Activated CD8-positive, alpha-beta memory T cell treated with anti-CD3 and anti-CD28 coated beads, Interleukin-2, amount 10 ng/mL, durations not matched to agents 7 days and 5 days (primary cell): ENCODE data around the gene IL12A. TPM values are rescaled to one million over a fixed set of nuclear protein-coding genes. Genes with fewer than 3 reads are reported as not detected.
A peak's percentile ranks its signal among the peaks of the same experiment; 100 is the strongest.

Experiments
- ATAC-seq: fragments of 150-1000 bp; cut with Tn5 transposase; one replicate; pipeline ENCODE4 v1.10.0; 2021; ENCODE audit warnings: moderate library complexity
- CTCF ChIA-PET: fragments of 350-600 bp; sonication (Branson Sonifier 250); formaldehyde crosslinking; loops from one replicate; lab custom pipeline; 2021; ENCODE audit warnings: antibody characterized with exemption; lab: Charles Lee
- DNase-seq: peaks from one replicate; pipeline ENCODE4 v3.0.0-alpha.2; 2020
- H3K27ac Mint-ChIP-seq: one replicate; pipeline ENCODE4 v1.8.0; 2021; ENCODE audit warnings: mild to moderate bottlenecking, mixed read lengths
- H3K27me3 Mint-ChIP-seq: one replicate; pipeline ENCODE4 v1.8.0; 2021; ENCODE audit warnings: mixed read lengths
- H3K36me3 Mint-ChIP-seq: one replicate; pipeline ENCODE4 v1.8.0; 2021; ENCODE audit warnings: mild to moderate bottlenecking, mixed read lengths
- H3K4me1 Mint-ChIP-seq: one replicate; pipeline ENCODE4 v1.8.0; 2021; ENCODE audit warnings: mixed read lengths
- H3K4me3 Mint-ChIP-seq: one replicate; pipeline ENCODE4 v1.8.0; 2021; ENCODE audit warnings: mild to moderate bottlenecking, moderate library complexity, mixed read lengths
- H3K9me3 Mint-ChIP-seq: one replicate; pipeline ENCODE4 v1.8.0; 2022; ENCODE audit warnings: low read depth, mixed read lengths
- total RNA-seq, 2 experiments: library from RNA; stranded (reverse); gene quantifications; one replicate each; pipeline ENCODE4 v1.2.3, GENCODE V29; 2021

Gene IL12A
- 1 to 10 TPM in 1 of 2 experiments, under 1 TPM in 1; 0.63 to 1.4 TPM for total RNA-seq

DNA sequence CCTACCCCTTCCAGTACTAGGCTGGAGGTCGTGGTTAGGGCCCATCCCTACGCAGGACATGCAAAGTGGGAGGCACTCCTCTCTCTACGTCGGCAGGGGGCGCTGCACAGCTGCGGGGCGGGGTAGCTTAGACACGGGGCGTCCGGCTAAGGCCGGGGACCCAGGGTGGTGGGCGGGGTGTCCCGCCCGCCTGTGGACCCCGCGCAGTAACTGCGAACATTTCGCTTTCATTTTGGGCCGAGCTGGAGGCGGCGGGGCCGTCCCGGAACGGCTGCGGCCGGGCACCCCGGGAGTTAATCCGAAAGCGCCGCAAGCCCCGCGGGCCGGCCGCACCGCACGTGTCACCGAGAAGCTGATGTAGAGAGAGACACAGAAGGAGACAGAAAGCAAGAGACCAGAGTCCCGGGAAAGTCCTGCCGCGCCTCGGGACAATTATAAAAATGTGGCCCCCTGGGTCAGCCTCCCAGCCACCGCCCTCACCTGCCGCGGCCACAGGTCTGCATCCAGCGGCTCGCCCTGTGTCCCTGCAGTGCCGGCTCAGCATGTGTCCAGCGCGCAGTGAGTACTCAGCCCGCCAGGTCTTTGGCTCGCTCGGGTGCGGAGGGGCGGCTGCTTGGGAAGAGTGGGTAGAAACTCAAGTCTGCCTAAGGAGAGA is at the start of gene IL12A:
Gene IL12A (plus strand): TSS at position 219 of the 655 bp plus-strand sequence.
- Mint-ChIP-seq H3K27me3 (peaks cover 8% of the 10 kb centered on the region), H3K4me1 (peaks cover 19% of the 10 kb centered on the region), H3K27ac (peak within 1 kb of the TSS; percentile 66), H3K36me3 (peaks cover 9% of the 10 kb centered on the region), H3K4me3 (peak within 1 kb of the TSS; percentile 76), H3K9me3 (no peaks in the 10 kb centered on the region)
- CTCF ChIA-PET, result interaction anchor here (0.7 to 7.9 kb wide), 24 partner anchors 14 to 729 kb away, joined by 3 to 128 read pairs (median 3); no protein-coding TSS in a partner anchor
- DNase-seq (peak; percentile 89), ATAC-seq (peak; percentile 96)

DNA sequence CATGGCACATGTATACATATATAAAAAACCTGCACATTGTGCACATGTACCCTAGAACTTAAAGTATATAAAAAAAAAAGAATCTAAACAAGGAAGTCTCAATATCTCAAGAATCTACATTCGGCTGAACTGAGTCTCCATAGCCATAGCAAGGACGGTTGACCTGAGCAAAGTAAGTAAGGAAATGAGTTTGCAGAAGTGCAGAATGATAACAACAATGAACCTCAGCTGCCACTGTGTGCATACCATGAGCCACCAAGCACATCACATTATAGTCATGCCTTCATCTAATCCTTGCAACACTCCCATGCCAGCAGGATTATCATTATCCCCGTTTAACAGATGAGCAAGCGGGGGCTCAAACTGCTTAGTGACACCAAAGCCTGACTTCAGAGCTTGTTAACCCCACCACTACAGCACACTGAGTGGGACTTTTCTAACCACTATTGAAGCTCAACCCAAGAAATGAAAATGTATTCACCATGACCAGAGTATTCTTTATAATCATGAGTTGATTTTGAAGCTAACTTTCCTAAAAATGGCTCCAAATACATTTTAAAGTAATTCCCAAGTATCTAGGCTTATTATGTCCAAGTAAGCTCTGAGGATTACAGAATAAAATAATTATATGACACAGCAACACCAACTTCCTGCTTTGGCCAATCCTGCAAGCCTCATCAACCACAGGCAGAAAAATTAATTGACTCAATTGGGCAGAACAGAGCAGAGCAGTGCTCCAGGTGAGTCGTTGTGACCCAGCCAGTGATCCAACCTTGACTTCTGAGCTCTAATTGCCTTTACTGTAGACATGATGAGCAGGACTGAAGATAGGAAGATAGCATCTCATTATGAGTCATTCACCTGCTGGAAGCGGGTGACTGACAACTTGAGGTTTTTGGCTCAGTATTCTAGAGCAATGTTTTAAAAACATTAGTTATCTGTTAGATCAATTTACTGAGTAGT is 47.3 kb upstream of the IL12A start:
- no peak overlapping the region for H3K4me3 Mint-ChIP-seq
- no peaks in the 10 kb centered on the region for H3K36me3 Mint-ChIP-seq
- peaks cover 13% of the 10 kb centered on the region for H3K4me1 Mint-ChIP-seq
- H3K27me3 Mint-ChIP-seq, result peaks cover 15% of the 10 kb centered on the region
- no peaks in the 10 kb centered on the region for H3K9me3 Mint-ChIP-seq
- DNase-seq, result peak; percentile 46
- CTCF ChIA-PET, result interaction anchor here (1.6 kb wide), 1 partner anchor 56 kb away, joined by 5 read pairs; no protein-coding TSS in a partner anchor
- H3K27ac Mint-ChIP-seq, result no peak overlapping the region
- ATAC-seq, result peak; percentile 73

DNA sequence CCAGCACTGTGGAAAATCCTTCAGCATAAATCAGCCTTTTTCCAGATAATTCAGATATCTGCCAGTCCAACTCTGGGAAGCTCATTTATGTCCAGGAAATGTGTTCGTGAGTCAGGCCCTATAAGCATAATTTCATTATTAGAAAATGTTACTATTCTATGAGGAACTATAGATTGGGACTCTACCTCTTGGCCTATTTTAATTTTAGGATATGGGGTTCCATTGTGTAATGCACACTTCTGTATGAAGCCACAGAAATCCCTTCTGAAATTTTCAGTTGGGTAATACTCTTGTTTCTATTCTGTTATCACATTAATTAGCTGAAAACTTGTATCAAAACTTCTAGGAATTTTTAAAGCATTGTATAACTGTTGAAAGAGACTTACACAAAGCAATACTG is 43.9 kb upstream of the IL12A start:
- Mint-ChIP-seq H3K27me3 (peaks cover 31% of the 10 kb centered on the region), H3K36me3 (no peaks in the 10 kb centered on the region), H3K27ac (no peak overlapping the region), H3K4me1 (peaks cover 13% of the 10 kb centered on the region), H3K9me3 (no peaks in the 10 kb centered on the region), H3K4me3 (no peak overlapping the region)
- DNase-seq (no peak), ATAC-seq (no peak)
- CTCF ChIA-PET, result no interaction called here

DNA sequence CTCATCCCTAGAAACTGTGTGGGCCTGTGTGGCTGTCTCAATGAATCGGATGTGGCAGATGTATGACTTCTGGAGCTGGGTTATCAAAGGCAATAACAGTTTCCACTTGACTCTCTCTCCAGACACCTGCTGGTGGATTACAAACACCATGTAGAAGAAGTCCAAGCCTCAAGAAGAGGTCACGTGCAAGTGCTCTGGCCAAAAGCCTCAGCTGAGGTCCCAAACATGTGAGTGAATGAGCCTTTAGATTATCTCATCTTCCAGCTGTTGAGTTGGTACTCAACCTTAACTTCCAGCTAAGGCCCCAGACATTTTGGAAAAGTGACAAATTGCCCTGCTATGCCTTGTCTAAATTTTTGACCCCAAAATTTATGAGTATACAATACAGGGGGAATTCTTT is 42.7 kb upstream of the IL12A start:
- ATAC-seq (no peak), DNase-seq (no peak)
- Mint-ChIP-seq H3K27me3 (peaks cover 34% of the 10 kb centered on the region), H3K4me1 (peaks cover 13% of the 10 kb centered on the region), H3K36me3 (no peaks in the 10 kb centered on the region), H3K4me3 (no peak overlapping the region), H3K27ac (no peak overlapping the region), H3K9me3 (no peaks in the 10 kb centered on the region)
- CTCF ChIA-PET, result interaction anchor here (1.9 kb wide), 1 partner anchor 43 kb away, joined by 4 read pairs; the partner anchor contains the start of gene IL12A

DNA sequence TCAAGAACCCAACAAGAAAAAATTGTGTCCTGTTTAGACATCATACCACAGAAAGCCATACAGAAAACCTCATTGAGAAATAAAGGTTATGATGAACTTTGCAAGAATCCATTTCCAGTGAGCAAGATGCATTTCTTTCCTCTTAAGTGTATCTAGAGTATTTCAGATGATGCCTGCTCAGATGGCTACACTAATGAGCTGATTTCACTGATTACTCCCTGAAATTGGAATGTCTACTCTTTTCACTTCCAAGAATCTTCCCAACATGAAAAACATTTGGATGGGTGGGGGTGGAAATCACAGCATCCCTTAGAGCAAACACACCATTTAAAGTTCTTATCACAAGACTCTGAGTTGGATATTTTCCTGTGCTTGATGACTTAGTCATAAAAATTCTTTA is 41.4 kb upstream of the IL12A start:
- CTCF ChIA-PET, result interaction anchor here (1.9 kb wide), 1 partner anchor 42 kb away, joined by 4 read pairs; the partner anchor contains the start of gene IL12A
- DNase-seq, result no peak
- Mint-ChIP-seq H3K27ac (no peak overlapping the region), H3K4me1 (peaks cover 2% of the 10 kb centered on the region), H3K4me3 (no peak overlapping the region), H3K9me3 (no peaks in the 10 kb centered on the region), H3K27me3 (peaks cover 40% of the 10 kb centered on the region), H3K36me3 (no peaks in the 10 kb centered on the region)
- no peak for ATAC-seq

DNA sequence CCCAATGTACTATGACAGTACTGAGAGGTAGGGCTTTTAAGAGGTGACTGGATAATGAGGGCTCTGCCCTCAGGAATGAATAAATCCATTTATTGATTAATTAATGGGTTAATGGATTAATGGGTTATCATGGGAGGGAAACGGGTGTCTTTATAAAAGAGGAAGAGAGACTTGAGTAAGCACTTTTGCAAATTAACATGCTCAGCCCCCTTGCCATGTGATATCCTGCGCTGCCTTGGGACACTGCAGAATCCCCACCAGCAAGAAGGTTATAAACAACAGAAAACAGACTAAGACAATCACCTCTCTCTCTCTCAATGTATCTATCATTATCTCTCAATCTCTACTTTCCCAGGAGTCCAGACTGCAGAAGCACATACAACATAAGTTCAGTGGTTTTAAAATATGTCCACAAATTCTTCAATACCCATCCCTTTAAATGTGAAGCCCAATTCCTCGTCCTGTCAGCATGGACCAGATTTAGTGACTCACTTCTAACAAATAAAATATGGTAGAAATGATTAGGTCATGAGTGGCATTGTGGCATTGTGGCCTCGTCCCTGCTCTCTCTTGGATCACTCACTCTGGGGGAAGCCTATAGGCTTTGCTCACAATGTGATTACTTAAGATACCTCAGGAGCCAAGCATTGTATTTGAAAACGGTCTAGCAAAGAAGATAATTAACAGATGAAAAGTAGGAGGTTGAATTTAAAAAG is 40.0 kb upstream of the IL12A start:
- no peak overlapping the region for H3K27ac Mint-ChIP-seq
- H3K9me3 Mint-ChIP-seq, result no peaks in the 10 kb centered on the region
- H3K4me1 Mint-ChIP-seq, result no peaks in the 10 kb centered on the region
- peaks cover 41% of the 10 kb centered on the region for H3K27me3 Mint-ChIP-seq
- no peak for DNase-seq
- ATAC-seq, result no peak
- CTCF ChIA-PET, result no interaction called here
- H3K4me3 Mint-ChIP-seq, result no peak overlapping the region
- no peaks in the 10 kb centered on the region for H3K36me3 Mint-ChIP-seq

DNA sequence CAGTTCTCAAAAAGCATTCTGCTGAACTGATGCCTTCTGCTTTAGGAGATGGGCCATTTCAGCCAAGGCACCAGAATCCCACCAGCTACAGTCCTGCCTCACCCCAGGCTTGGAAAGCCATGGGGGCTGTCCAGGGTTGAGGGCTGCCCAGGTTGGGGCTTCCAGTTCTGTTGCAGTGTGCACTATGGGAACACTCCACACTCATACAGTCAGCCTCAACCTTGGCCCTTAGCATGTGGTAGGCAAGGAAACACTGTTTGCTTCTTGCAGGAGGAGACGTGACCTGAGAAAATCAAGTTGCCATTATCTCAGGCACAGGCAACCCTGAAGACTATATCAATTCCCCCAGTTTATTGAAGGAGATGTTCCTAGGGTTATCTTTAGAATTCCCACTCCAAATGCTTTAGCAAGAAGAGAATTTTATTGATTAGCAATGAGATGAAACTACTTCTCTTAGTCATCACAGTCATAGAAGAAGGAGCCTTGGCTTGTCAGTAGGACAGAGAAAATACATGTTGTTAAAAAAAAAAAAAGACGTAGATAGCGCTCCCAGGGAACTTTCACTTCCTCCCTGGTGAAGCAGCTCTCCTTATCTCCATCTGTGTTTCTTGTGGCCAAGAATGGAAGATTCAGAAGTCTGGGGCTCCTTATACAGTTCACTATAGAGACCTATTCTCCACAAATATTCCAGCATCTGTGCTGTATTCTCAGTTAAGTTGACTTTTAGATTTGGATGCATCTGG is 38.3 kb upstream of the IL12A start:
- ATAC-seq (no peak), DNase-seq (no peak)
- Mint-ChIP-seq H3K9me3 (no peaks in the 10 kb centered on the region), H3K27ac (no peak overlapping the region), H3K4me3 (no peak overlapping the region), H3K27me3 (peaks cover 44% of the 10 kb centered on the region), H3K4me1 (no peaks in the 10 kb centered on the region), H3K36me3 (no peaks in the 10 kb centered on the region)
- CTCF ChIA-PET, result no interaction called here

DNA sequence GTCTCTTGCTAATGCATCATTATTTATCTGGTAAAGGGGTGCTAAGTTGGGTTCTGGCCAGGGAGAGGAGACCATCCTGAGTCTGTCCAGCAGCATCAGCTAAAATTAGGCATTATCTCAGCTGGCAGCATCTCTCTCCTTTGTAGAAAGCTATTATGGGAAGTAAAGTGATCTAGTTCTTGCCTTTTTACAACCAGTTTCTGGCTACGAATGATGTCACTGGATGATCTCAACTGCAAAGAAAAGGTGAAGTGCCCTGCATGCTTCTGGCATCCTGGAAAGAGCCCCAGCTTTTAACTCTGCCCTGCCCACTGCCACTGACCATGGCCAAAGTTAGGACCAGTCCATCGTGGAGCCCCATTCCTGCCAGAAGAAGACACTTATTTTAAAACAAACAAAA is 37.1 kb upstream of the IL12A start:
- Mint-ChIP-seq H3K27ac (no peak overlapping the region), H3K4me1 (no peaks in the 10 kb centered on the region), H3K9me3 (no peaks in the 10 kb centered on the region), H3K27me3 (peaks cover 43% of the 10 kb centered on the region), H3K36me3 (no peaks in the 10 kb centered on the region), H3K4me3 (no peak overlapping the region)
- CTCF ChIA-PET, result no interaction called here
- ATAC-seq, result no peak
- no peak for DNase-seq

DNA sequence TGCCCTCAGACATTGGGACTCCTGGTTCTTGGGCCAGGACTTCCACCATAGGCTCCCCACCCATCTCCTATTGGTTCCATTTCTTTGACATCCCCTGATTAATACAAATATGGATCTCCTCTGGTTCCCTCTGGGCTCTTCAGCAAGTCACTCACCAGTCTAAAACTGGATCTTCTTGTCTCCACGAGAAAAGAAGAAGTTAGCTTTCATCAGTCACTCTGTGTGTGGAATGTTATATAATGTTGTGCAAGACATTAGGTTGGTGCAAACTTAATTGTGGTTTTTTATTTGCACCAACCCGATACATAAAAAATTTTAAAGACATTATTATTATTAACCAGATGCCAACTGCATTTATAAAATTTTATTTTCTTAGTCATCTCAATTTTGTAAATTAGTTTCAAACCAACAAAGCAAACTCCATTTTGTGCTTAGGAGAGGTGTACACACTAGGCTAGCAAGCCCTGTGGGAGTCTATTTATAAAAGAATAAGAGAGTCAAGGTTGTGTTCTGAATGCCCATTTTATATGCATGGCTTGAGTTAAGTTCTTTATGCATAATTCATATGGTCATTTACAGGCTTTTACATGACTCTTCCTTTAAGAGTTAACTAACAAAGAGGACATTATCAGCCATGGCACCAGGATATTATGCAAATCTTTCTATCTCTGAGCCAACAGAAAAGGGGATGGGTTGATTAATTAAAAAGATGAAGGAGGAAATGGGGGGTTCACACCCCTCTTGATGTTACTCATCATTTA is 35.1 kb upstream of the IL12A start:
- CTCF ChIA-PET, result no interaction called here
- peaks cover 49% of the 10 kb centered on the region for H3K27me3 Mint-ChIP-seq
- H3K36me3 Mint-ChIP-seq, result no peaks in the 10 kb centered on the region

DNA sequence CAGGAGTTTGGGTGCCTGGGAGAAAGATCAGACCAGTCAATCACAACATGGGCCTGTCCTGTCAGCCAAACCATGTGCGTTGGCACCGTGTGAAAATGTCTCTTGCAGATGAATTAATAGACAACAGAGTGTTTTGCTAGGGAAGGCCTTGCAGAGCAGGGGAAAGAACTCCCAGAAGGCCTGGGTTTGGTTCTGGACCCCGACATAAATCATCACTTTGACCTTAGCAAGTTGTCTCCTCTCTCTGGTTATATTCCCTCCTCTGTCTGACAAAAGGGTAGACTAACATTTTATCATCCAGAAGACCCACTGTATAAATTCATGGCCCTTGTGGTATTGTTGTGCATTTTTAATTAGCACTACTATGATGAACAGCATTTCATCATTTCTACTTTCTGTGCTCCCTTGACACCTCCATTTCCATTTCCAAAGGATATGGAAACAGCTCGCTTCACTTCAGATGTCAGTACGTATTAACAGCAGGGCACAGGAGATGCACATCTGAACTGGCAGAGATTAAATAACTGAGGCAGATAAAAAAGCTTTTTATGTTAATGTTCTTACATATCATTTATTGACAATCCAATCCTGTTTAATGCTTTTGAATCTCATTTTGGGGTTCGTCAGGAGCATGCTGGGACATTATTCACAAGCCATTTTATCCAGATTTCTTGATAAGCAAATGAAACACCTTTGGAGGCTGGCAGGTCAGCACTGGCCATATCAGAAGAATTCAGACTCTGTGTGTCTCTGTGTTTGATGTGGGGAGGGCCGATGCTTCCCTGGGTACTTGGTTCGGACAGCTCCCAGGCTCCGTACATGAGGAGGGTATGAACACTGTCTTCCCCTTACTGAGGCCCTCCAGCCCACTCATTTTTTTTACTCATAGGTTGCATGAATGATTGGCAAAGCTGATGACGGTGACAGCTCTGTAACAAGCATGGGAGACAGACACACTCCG is 28.2 kb upstream of the IL12A start:
- Mint-ChIP-seq H3K9me3 (no peaks in the 10 kb centered on the region), H3K4me1 (peaks cover 4% of the 10 kb centered on the region), H3K4me3 (no peak overlapping the region), H3K27me3 (peaks cover 27% of the 10 kb centered on the region), H3K27ac (no peak overlapping the region), H3K36me3 (no peaks in the 10 kb centered on the region)
- DNase-seq (no peak), ATAC-seq (no peak)
- CTCF ChIA-PET, result no interaction called here

More for the DNA sequence above, 35.1 kb upstream of the IL12A start:
- Mint-ChIP-seq H3K4me1 (no peaks in the 10 kb centered on the region), H3K4me3 (no peak overlapping the region), H3K9me3 (no peaks in the 10 kb centered on the region), H3K27ac (no peak overlapping the region)
- DNase-seq (no peak), ATAC-seq (no peak)

DNA sequence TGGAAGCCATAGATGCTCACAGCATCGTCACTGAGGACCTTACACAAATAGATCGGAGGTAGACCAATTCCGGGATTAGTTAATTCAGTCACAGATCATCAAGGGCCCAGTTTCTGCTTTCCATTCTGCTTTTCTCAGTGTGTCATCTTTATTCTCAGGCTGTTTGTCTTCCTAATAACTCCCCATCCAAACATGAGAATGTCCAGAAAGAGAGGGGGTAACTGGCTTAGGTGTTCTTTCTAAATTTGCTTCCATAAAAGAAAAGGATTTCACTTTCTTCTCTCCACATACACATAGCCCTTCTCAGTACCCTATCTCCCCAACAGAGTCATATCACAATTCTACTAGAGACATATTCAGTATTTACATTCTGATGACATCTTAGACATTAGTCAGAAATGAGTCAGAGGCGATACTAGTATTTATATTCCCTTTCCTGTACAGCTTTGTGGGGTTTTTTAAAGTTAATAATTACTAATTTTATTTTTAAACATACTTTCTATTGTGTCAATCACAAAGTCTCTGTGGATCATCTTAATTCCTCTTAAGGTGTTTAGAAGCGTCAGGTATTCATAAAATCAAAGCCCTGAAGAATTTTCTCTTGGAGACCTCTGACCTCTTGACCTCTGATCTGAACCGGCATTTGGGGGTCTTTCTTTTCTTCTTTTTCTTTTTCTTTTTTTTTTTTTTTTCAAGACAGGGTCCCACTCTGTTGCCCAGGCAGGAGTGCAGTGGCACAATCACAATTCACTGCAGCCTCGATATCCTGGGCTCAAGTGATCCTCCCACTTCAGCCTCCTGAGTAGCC is 24.3 kb upstream of the IL12A start:
- Mint-ChIP-seq H3K4me3 (no peak overlapping the region), H3K27me3 (peaks cover 17% of the 10 kb centered on the region), H3K9me3 (no peaks in the 10 kb centered on the region), H3K36me3 (no peaks in the 10 kb centered on the region), H3K4me1 (peaks cover 4% of the 10 kb centered on the region), H3K27ac (no peak overlapping the region)
- CTCF ChIA-PET, result interaction anchor here (0.9 kb wide), 1 partner anchor 76 kb away, joined by 3 read pairs; no protein-coding TSS in a partner anchor
- ATAC-seq (peak; percentile 49), DNase-seq (no peak)
